ENCODE data around the gene ARHGAP26.

ARHGAP26 gene

GRCh38 chr5:142769793-142770649, at the start of gene ARHGAP26:
Gene ARHGAP26 (plus strand): TSS chr5:142770377. CDS start chr5:142770762, 385 bp downstream.
- DNase-seq: peak; percentile 65 to 89 (median 82)

DNA sequence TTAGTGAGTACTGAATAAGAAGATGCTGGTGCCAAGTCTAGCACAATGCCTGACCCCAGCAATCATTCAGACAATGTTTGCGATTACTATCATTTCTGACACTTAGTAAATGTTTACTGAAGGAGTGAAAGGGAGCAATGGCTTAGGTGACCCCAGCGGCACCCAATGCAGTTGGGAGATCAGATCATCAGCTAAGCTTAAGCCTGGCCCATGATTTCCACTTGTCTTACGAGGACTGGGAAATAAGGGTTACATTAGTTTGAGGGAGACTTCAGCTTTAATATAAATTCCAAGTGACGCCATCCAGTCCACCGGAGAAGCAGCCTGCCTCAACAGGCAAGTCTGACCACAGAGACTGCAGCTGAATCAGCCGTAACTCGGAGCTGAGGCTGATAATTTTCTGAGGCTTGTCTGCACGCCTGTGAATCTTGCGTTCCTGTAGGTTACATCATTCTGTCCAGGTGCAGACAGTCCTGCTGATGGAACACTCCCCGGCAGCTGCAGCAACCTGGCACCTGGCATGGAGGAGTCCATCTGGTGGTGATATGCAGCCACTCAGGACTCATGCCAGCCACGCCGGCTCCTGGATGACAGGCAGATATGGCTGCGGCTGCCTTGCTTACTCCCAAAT, 49.4 kb upstream of the ARHGAP26 start:
- no peak for DNase-seq

DNA sequence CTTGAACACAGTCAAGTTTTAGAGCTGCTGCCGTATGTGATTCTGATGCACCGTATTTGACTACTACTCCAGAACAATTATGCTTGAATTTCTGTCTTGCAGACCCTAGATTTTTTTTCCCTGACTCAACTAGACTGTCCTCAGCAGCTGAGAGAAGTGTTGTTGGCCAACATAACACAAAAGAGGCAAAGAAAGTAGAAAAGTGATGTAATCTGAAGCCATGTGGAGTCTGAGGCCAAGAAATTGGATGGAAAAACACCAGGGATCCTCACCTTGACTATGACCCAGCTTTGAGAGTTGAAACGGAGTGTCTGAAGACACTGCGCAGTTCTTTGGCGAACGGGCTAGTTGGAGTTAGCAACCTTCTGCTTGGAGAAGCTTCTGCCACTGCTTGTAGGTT, 48.0 kb upstream of the ARHGAP26 start:
- no peak for DNase-seq

GRCh38 chr5:142722896-142723295, 47.3 kb upstream of the ARHGAP26 start:
- no peak for DNase-seq

DNA sequence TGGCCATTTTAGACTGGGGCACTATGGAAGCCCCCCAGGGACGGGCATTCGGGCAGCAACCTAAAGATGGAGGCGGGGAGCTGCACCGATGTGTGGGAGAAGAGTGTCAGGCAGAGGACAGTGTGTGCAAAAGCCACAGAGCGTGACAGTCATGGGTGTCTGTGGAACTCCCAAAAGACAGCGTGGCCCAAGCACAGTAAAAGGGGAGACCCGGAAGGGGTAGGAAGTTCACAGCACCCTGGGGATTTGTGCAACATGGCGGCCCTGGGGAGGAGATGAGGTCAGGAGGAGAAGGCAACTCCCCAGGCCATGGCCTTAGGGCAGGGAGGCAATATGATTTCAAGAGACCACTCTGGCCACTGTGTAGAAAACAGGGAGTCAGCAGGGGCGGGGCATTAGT, 45.4 kb upstream of the ARHGAP26 start:
- DNase-seq: no peak

DNA sequence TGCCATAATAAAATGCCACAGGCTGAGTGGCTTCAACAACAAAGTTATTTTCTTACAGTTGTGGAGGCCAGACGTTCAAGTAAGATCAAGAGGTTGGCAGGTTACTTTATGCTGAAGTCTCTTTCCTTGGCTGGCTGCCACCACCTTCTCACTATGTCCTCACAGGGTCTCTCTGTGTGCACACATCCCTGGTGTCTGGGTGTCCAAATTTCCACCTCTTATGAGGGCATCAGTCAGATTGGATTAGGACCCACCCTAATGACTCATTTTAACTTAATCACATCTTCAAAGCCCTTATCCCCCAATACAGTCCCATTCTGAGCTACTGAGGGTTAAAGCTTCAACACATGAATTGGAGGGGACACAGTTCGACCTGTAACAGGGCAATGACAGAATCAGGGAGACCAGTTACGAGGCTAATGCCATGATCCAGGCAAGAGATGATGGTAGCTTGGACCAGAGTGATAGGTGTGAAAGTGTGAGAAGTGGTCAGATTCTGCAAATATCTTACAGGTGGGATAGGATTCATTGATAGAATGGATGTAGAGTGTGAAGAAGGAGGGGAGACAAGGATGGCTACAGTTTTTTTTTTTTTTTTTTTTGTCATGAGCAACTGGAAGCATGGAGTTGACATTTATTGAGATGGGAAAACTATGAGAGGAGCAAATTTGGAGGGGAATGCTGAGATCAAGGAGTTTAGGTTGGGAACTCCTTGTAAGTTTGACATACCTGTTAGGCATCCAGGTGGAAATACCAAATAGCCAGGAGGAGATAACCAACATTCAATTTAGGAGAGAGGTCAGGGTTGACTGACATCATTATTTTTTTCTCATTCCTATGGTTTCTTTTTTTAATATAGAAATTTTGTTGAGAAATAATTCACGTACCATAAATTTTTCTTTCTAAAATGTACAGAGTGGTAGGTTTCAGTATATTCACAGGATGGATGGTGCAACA, 44.7 kb upstream of the ARHGAP26 start:
- DNase-seq: no peak

DNA sequence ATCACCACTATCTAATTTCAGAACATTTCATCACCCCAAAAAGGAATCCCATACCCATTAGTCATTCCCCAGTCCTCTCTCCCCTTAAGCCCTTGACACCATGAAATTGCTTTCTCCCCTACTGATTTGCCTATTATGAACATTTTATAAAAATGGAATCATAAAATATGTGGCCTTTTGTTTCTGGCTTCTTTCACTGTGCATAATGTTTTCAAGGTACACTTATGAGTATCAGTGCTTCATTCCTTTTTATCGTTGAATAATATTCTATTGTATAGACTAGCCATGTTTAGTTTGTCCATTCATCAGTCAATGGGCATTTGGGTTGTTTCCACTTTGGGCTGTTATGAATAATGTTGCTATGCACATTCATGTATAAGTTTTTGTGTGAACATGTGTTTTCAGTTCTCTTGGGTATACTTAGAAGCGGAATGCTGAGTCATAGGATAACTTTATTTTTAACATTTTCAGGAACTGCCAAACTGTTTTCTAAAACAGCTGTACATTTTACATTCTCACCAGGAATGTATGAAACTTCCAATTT, 43.9 kb upstream of the ARHGAP26 start:
- no peak for DNase-seq

DNA sequence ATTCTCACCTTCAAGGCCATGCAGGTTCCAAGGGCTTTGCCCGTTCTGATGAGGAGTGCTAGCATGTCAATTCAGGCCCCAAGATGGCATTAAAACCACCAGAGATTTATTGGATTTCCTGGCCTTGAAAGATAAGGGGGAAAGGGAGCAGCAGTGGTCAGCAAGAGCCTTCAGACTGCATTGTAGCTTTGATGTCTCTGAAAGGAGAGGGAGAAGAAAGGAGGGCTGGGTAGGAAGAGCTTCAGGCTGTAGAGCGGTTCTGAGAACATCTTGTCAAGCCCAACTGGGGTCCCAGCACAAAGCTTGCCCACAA, 42.5 kb upstream of the ARHGAP26 start:
- no peak for DNase-seq

GRCh38 chr5:142735323-142736246, 34.6 kb upstream of the ARHGAP26 start:
- no peak for DNase-seq

- no peak for DNase-seq
These were observed 33.9 kb upstream of the ARHGAP26 start for GRCh38 chr5:142736247-142736632.

DNA sequence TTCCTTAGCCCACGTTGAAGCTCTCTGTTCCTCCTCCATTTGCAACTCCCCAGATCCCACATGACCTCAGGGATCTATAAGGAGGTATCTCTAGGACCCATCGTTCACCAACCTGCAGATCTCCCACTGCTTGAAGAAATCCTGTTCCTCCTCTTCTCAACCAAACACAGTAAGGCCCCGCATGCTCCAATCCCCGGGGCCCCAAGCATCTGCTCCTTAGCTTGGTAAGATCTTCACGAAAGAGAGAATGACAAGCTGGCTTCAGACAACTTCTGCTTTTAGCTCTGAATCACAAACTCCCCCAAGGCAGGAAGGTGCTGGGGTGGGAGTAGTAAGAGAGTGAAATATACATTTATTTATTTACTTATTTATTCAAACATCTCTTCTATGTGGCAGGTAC, 33.0 kb upstream of the ARHGAP26 start:
- no peak for DNase-seq

- no peak for DNase-seq
These were observed 29.5 kb upstream of the ARHGAP26 start for GRCh38 chr5:142740474-142741242.

DNA sequence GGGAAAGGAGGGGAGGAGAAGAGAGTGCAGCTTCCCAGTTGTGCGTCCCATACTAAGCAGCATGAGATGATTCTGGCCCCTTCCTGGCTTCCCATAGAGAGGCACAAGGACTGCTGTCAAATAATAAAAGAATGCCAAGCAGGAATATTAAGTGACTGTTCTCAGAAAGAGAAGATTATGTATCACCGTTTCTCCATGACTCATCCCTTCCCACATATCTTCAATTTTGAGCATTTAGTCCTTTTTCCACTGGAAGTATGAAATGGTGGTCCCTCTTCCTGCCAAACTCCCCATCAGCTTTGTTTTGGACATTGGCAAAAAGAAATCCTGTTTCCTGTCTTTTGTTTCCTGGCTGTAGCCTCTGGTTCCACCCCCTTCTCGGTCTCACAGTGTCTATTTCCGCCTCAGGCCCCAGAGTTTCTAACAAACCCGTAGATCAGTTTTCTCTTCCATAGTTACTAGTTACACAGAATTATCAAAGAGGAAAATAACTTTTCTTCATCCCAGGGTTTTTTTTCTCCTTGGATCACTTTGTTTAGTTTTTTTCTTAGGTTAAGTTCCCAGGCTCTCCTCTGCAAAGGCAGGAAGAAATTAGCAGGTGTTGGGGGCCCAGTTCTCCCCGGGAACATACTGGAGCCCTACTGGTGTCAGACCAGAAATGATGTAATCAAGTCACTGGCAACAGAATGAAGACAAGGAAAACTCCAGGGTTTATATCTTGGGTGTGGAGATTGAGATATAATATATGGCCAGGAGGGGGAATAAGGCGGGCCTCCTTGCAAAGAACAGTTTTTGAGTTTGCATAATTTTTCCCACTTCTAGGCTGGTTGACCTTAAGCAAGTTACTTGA, 26.4 kb upstream of the ARHGAP26 start:
- DNase-seq: no peak

GRCh38 chr5:142745268-142745667, 24.9 kb upstream of the ARHGAP26 start:
- no peak for DNase-seq

GRCh38 chr5:142746532-142747433, 23.4 kb upstream of the ARHGAP26 start:
- DNase-seq: no peak

DNA sequence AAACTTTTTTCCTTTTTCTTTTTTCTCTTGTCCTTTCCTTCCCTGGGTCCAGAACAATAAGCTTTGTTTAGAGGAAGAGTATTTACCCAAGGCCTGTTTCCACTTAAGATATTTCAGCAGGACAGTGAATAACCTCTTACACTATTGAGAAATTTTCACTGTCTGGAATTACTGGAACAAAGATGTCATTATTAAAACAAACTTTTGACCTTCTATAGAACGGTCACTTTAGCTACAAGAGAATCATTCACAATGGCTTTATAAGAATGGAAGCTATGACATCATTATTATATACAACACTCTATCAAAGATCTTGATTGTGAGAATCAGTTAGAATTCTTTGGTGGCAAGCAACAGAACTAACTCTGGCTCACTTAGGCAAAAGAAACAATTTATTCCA, 22.0 kb upstream of the ARHGAP26 start:
- DNase-seq: no peak

- peak in 3 of 4 experiments; percentile 3 to 48 (median 24) for DNase-seq
These were observed 21.5 kb upstream of the ARHGAP26 start for GRCh38 chr5:142748568-142749249.

GRCh38 chr5:142749321-142749720, 20.9 kb upstream of the ARHGAP26 start:
- no peak for DNase-seq
